Natural killer cell (primary cell): ENCODE measurements around the gene CCDC12. TPM values are rescaled to one million over a fixed set of nuclear protein-coding genes. Genes with fewer than 3 reads are reported as not detected.

ENCODE experiments used
- ATAC-seq, 3 donors: fragments of 150-1000 bp in 2 of 3; fragments of 200-7000 bp in 1 of 3; cut with Tn5 transposase; 1 replicate in 1 of 3; 2 replicates in 2 of 3; pipeline ENCODE4 v1.10.0; 2021; ENCODE audit warnings: mild to moderate bottlenecking in 2 of 3, moderate library complexity in 2 of 3
- DNase-seq, 2 donors: peaks; one replicate each; pipeline versions ENCODE4 v3.0.0 to v3.0.0-alpha.2; 2013 to 2021; ENCODE audit warnings: mixed read lengths in 1 of 2
- H3K27ac ChIP-seq: one replicate; pipeline ENCODE4 v1.5.1; 2013; ENCODE audit warnings: mild to moderate bottlenecking, low read length
- H3K27me3 ChIP-seq: one replicate; pipeline ENCODE4 v1.6.1; 2013; ENCODE audit warnings: low read length; ENCODE audit not compliant: control insufficient read depth, insufficient read depth
- H3K36me3 ChIP-seq: one replicate; pipeline ENCODE4 v1.6.1; 2013; ENCODE audit warnings: low read length; ENCODE audit not compliant: control insufficient read depth, insufficient read depth
- H3K4me1 ChIP-seq: one replicate; pipeline ENCODE4 v1.6.1; 2013; ENCODE audit warnings: low read length; ENCODE audit not compliant: control insufficient read depth, insufficient read depth
- H3K4me3 ChIP-seq: one replicate; pipeline ENCODE4 v1.5.1; 2013; ENCODE audit warnings: low read length
- H3K9me3 ChIP-seq: one replicate; pipeline ENCODE4 v1.6.1; 2013; ENCODE audit warnings: low read length; ENCODE audit not compliant: control insufficient read depth, insufficient read depth
- H3K27ac Mint-ChIP-seq, 2 donors: one replicate each; pipeline ENCODE4 v1.8.0; 2022; ENCODE audit warnings: mild to moderate bottlenecking in 2 of 2, mixed read lengths in 2 of 2, moderate library complexity in 1 of 2
- H3K27me3 Mint-ChIP-seq, 2 donors: one replicate each; pipeline ENCODE4 v1.8.0; 2022; ENCODE audit warnings: low read depth in 2 of 2, mixed read lengths in 2 of 2
- H3K36me3 Mint-ChIP-seq: one replicate; pipeline ENCODE4 v1.8.0; 2022; ENCODE audit warnings: mixed read lengths
- H3K4me1 Mint-ChIP-seq, 2 donors: one replicate each; pipeline ENCODE4 v1.8.0; 2022; ENCODE audit warnings: mixed read lengths in 2 of 2
- H3K4me3 Mint-ChIP-seq: one replicate; pipeline ENCODE4 v1.8.0; 2022; ENCODE audit warnings: mild to moderate bottlenecking, moderate library complexity, mixed read lengths
- H3K9me3 Mint-ChIP-seq, 2 donors: one replicate each; pipeline ENCODE4 v1.8.0; 2022; ENCODE audit warnings: mixed read lengths in 2 of 2
- CTCF ChIP-seq: fragments of 200-600 bp; IDR thresholded peaks from one replicate; pipeline ENCODE4 v1.8.0; 2022; ENCODE audit warnings: antibody characterized with exemption
- WGBS: methylation state at CpG from one replicate; pipeline ENCODE4 v1.1.7; 2013; ENCODE audit warnings: missing lambda C conversion rate; ENCODE audit not compliant: insufficient coverage; 5-methylcytosine and 5-hydroxymethylcytosine counted together
- intact Hi-C: fragments of 100-400 bp; cut with micrococcal nuclease; formaldehyde crosslinking; loops from one replicate; pipeline ENCODE4 v1.14.2; 2022
- total RNA-seq, 4 donors: library from RNA; stranded (reverse); fragments of 120-200 nt in 1 of 4; gene quantifications; one replicate each; pipeline versions ENCODE4 v1.2.3 to v1.2.4, GENCODE V29; 2013 to 2022

The CCDC12 gene
- total RNA-seq, 3 donors from 2014 or later (not counting 1 experiment from before 2014, with no cell fraction given): 104 to 114 (median 111) TPM

GRCh38 chr3:47007482-47008233, 31.1 kb upstream of the CCDC12 start:
- Histone ChIP-seq H3K36me3 (peaks cover 60% of the 10 kb centered on the region), H3K4me3 (no peak overlapping the region), H3K27ac (no peak overlapping the region), H3K27me3 (no peaks in the 10 kb centered on the region), H3K9me3 (no peaks in the 10 kb centered on the region), H3K4me1 (peaks cover 18% of the 10 kb centered on the region)
- ATAC-seq: no peak
- intact Hi-C loops: loop anchor here (2.0 kb wide), 1 partner anchor 21 kb away; no protein-coding TSS in a partner anchor
- TF ChIP-seq CTCF: no peak
- peak in 1 of 2 donors; percentile 16 for DNase-seq
- H3K27ac Mint-ChIP-seq: peak overlapping the region in 1 of 2 donors; percentile 47
- H3K4me3 Mint-ChIP-seq: no peak overlapping the region
- no peaks in the 10 kb centered on the region for H3K27me3 Mint-ChIP-seq
- H3K4me1 Mint-ChIP-seq: peaks cover 11 to 23% of the 10 kb centered on the region in 2 donors
- WGBS: 95% methylated on average over 16 of the region's 16 CpGs
- H3K9me3 Mint-ChIP-seq: no peaks in the 10 kb centered on the region
- no peaks in the 10 kb centered on the region for H3K36me3 Mint-ChIP-seq

- Histone ChIP-seq H3K36me3 (peaks cover 66% of the 10 kb centered on the region), H3K4me3 (no peak overlapping the region), H3K9me3 (no peaks in the 10 kb centered on the region), H3K27ac (no peak overlapping the region), H3K4me1 (peaks cover 18% of the 10 kb centered on the region), H3K27me3 (no peaks in the 10 kb centered on the region)
- TF ChIP-seq CTCF: no peak
- ATAC-seq (no peak), DNase-seq (no peak)
- no peaks in the 10 kb centered on the region for H3K36me3 Mint-ChIP-seq
- H3K27ac Mint-ChIP-seq: peak overlapping the region; percentile 23 to 47
- H3K9me3 Mint-ChIP-seq: no peaks in the 10 kb centered on the region
- intact Hi-C loops: no loop called here
- WGBS: 100% methylated on average over 2 of the region's 3 CpGs
- peaks cover 11 to 23% of the 10 kb centered on the region in 2 donors for H3K4me1 Mint-ChIP-seq
- H3K4me3 Mint-ChIP-seq: no peak overlapping the region
- no peaks in the 10 kb centered on the region for H3K27me3 Mint-ChIP-seq
Measured at GRCh38 chr3:47007001-47007400, 30.5 kb upstream of the CCDC12 start.

DNA sequence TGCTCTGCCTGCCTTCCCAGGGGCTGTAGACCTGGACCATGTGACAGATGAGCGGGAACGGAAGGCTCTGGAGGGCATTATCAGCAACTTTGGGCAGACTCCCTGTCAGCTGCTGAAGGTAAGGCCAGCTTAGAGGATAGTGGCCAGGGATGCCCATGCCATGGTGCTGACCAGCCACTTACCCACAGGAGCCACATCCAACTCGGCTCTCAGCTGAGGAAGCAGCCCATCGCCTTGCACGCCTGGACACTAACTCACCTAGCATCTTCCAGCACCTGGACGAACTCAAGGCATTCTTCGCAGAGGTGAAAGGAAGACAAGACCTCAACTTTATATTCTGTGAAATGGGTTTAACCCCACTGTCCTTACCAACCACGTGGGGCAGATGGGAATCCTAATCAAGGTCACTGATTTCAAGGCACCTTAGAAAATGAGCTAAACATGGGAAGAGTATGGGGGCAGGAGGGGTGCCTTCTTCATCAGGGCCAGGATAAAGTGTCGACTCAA, 29.7 kb upstream of the CCDC12 start:
- peaks cover 17 to 20% of the 10 kb centered on the region in 2 donors for H3K4me1 Mint-ChIP-seq
- no peaks in the 10 kb centered on the region for H3K36me3 Mint-ChIP-seq
- no peaks in the 10 kb centered on the region for H3K9me3 ChIP-seq
- no peak overlapping the region for H3K4me3 ChIP-seq
- no peak overlapping the region for H3K27ac ChIP-seq
- intact Hi-C loops: no loop called here
- peak overlapping the region; percentile 23 to 47 for H3K27ac Mint-ChIP-seq
- H3K36me3 ChIP-seq: peaks cover 74% of the 10 kb centered on the region
- DNase-seq (no peak), ATAC-seq (no peak)
- no peaks in the 10 kb centered on the region for H3K27me3 ChIP-seq
- no peaks in the 10 kb centered on the region for H3K9me3 Mint-ChIP-seq
- no peak for TF ChIP-seq CTCF
- no peak overlapping the region for H3K4me3 Mint-ChIP-seq
- H3K4me1 ChIP-seq: peaks cover 25% of the 10 kb centered on the region
- 93% methylated on average over 9 of the region's 9 CpGs for WGBS
- no peaks in the 10 kb centered on the region for H3K27me3 Mint-ChIP-seq
